Measurements from ENCODE around the gene IL17RE. TPM values are rescaled to one million over a fixed set of nuclear protein-coding genes. Genes with fewer than 3 reads are reported as not detected.

IL17RE gene
- total and polyA plus RNA-seq, 9 of the 15 experiments (the other 6 are each of a cell fraction or from before 2014, with no cell fraction given), result 0.32 to 1.9 (median 0.51) TPM; not detected in 4

GRCh38 chr3:9862391-9863057, 40.1 kb upstream of the IL17RE start (continued):
- TF ChIP-seq TSHZ1 (CRISPR knock-in tag; IDR thresholded peaks at IDR 0.05), result 0 out of 2 replicates have a peak, but pooled peaks have one; percentile 47
- TF ChIP-seq RFX5 (IDR thresholded peaks at IDR 0.05; ENCODE audit: low read depth, low read length), result no peak
- peak; percentile 52 to 94; a peak in 3 of 4 replicates for TF ChIP-seq UBTF (IDR thresholded peaks at IDR 0.05; ENCODE audit: borderline replicate concordance in 1 of 2, low read depth in 2 of 2, low read length in 2 of 2)
- no peak for TF ChIP-seq BRD4 (IDR thresholded peaks at IDR 0.05)
- TF ChIP-seq NFIC (IDR thresholded peaks at IDR 0.05), result peak; percentile 44; the same call in 1 of the 2 replicates
- no peak for TF ChIP-seq TAL1 (IDR thresholded peaks at IDR 0.05)
- no peak for TF ChIP-seq CBFA2T2 (conservative IDR thresholded peaks at IDR 0.05)
- TF ChIP-seq RNF2 (IDR thresholded peaks at IDR 0.05), result peak; percentile 51; the same call in 1 of the 2 replicates
- peak; percentile 83 for TF ChIP-seq PHF20 (IDR thresholded peaks at IDR 0.05; ENCODE audit: partially characterized antibody)
- peak; percentile 14 to 90 (median 83) for TF ChIP-seq YY1 (IDR thresholded peaks at IDR 0.05; ENCODE audit: borderline replicate concordance in 1 of 3, control insufficient read depth in 1 of 3, extremely low read depth in 1 of 3, insufficient read depth in 3 of 3, insufficient read length in 1 of 3, insufficient replicate concordance in 2 of 3, low read depth in 1 of 3, low read length in 2 of 3)
- TF ChIP-seq ELF2 (CRISPR knock-in tag; IDR thresholded peaks at IDR 0.05), result no peak
- TF ChIP-seq POLR2G (IDR thresholded peaks at IDR 0.05; ENCODE audit: low read depth, low read length), result peak; percentile 90
- no peak; the same call in 1 of the 2 replicates for TF ChIP-seq ZNF583 (CRISPR knock-in tag; IDR thresholded peaks at IDR 0.05)
- no peak for TF ChIP-seq NR1H2 (CRISPR knock-in tag; IDR thresholded peaks at IDR 0.05)
- peak; percentile 22; the same call in 1 of the 2 replicates for TF ChIP-seq ELF4 (CRISPR knock-in tag; IDR thresholded peaks at IDR 0.05)
- no peak for TF ChIP-seq PPARD (CRISPR knock-in tag; IDR thresholded peaks at IDR 0.05)
- TF ChIP-seq L3MBTL2 (IDR thresholded peaks at IDR 0.05), result peak; percentile 80; the same call in 1 of the 2 replicates
- TF ChIP-seq CHD4 (IDR thresholded peaks at IDR 0.05; ENCODE audit: insufficient read depth, insufficient replicate concordance, low read depth, low read length, poor library complexity, severe bottlenecking), result no peak
- TF ChIP-seq NFRKB (IDR thresholded peaks at IDR 0.05; ENCODE audit: low read depth), result 0 out of 2 replicates have a peak, but pooled peaks have one; percentile 58
- TF ChIP-seq GABPB1 (CRISPR knock-in tag; IDR thresholded peaks at IDR 0.05), result peak; percentile 68
- 0 out of 2 replicates have a peak, but pooled peaks have one; percentile 25 for TF ChIP-seq NR2C1 (IDR thresholded peaks at IDR 0.05)
- peak; percentile 56; the same call in 1 of the 2 replicates for TF ChIP-seq NR2C1 (tag; IDR thresholded peaks at IDR 0.05)
- 0 out of 2 replicates have a peak, but pooled peaks have one; percentile 21 for TF ChIP-seq USF1 (CRISPR knock-in tag; IDR thresholded peaks at IDR 0.05)

All from K562 (cell line).